Endothelial cell (in vitro differentiated cells): Measurements from ENCODE around the gene GPR162. TPM values are rescaled to one million over a fixed set of nuclear protein-coding genes. Genes with fewer than 3 reads are reported as not detected.

Experiments
- DNase-seq: peaks from one replicate; pipeline ENCODE4 v3.0.0; 2021; ENCODE audit warnings: low spot score
- H3K27ac Mint-ChIP-seq: one replicate; pipeline ENCODE4 v1.8.0; 2021; ENCODE audit warnings: mixed read lengths, inconsistent platforms; ENCODE audit not compliant: unreplicated experiment
- H3K27me3 Mint-ChIP-seq: one replicate; pipeline ENCODE4 v1.8.0; 2021; ENCODE audit warnings: mild to moderate bottlenecking, moderate library complexity, mixed read lengths, inconsistent platforms; ENCODE audit not compliant: unreplicated experiment
- H3K36me3 Mint-ChIP-seq: one replicate; pipeline ENCODE4 v1.8.0; 2021; ENCODE audit warnings: mild to moderate bottlenecking, low read depth, mixed read lengths, inconsistent platforms; ENCODE audit not compliant: unreplicated experiment
- H3K4me1 Mint-ChIP-seq: one replicate; pipeline ENCODE4 v1.8.0; 2021; ENCODE audit warnings: mild to moderate bottlenecking, mixed read lengths, inconsistent platforms; ENCODE audit not compliant: unreplicated experiment
- H3K4me3 Mint-ChIP-seq: one replicate; pipeline ENCODE4 v1.8.0; 2021; ENCODE audit warnings: mild to moderate bottlenecking, mixed read lengths, inconsistent platforms; ENCODE audit not compliant: unreplicated experiment
- H3K9me3 Mint-ChIP-seq: one replicate; pipeline ENCODE4 v1.8.0; 2021; ENCODE audit warnings: mixed read lengths, inconsistent platforms; ENCODE audit not compliant: unreplicated experiment
- CTCF ChIP-seq: fragments of 200-600 bp; sonication (generic); IDR thresholded peaks from one replicate; pipeline ENCODE4 v1.5.0; 2021; ENCODE audit warnings: antibody characterized with exemption; ENCODE audit not compliant: unreplicated experiment
- total RNA-seq: library from RNA; stranded (reverse); fragmentation: NEBNext Ultra II Directional; extraction: Animal tissue kit (Norgen Biotek cat#: 25700); gene quantifications from one replicate; pipeline ENCODE4 v1.2.1, GENCODE V29; 2021; ENCODE audit not compliant: unreplicated experiment

GPR162 gene
- total RNA-seq, 1 donor from 2014 or later = 52.7 TPM

DNA sequence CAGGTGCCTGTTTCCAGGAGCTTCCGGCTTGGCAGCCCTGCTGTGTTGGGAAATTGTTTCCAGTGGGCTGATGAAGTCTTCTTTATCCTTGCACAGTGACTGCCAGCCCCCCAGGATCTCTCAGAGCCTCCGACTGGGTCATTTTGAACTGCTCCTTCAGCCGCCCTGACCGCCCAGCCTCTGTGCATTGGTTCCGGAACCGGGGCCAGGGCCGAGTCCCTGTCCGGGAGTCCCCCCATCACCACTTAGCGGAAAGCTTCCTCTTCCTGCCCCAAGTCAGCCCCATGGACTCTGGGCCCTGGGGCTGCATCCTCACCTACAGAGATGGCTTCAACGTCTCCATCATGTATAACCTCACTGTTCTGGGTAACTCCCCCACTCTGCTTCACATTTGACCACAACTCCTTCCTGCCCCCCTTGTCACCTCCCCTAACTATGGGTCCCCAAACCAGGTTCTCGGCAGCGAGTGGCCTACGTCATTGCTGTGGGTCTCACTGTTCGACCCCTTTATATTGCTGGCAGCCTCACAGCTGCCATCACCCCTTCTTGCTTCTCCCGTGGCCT lies 47.0 kb upstream of the GPR162 start:
- Mint-ChIP-seq H3K27me3 (peaks cover 18% of the 10 kb centered on the region), H3K4me3 (peak overlapping the region; percentile 56), H3K4me1 (peaks cover 49% of the 10 kb centered on the region), H3K27ac (no peak overlapping the region), H3K9me3 (no peaks in the 10 kb centered on the region), H3K36me3 (peaks cover 59% of the 10 kb centered on the region)
- no peak for TF ChIP-seq CTCF
- no peak for DNase-seq

- H3K36me3 Mint-ChIP-seq = peaks cover 58% of the 10 kb centered on the region
- peaks cover 21% of the 10 kb centered on the region for H3K27me3 Mint-ChIP-seq
- TF ChIP-seq CTCF = no peak
- peaks cover 49% of the 10 kb centered on the region for H3K4me1 Mint-ChIP-seq
- H3K27ac Mint-ChIP-seq = peak overlapping the region; percentile 31
- H3K9me3 Mint-ChIP-seq = no peaks in the 10 kb centered on the region
- peak overlapping the region; percentile 56 for H3K4me3 Mint-ChIP-seq
- no peak for DNase-seq
Measured at GRCh38 chr12:6775185-6776174, 46.1 kb upstream of the GPR162 start.

DNA sequence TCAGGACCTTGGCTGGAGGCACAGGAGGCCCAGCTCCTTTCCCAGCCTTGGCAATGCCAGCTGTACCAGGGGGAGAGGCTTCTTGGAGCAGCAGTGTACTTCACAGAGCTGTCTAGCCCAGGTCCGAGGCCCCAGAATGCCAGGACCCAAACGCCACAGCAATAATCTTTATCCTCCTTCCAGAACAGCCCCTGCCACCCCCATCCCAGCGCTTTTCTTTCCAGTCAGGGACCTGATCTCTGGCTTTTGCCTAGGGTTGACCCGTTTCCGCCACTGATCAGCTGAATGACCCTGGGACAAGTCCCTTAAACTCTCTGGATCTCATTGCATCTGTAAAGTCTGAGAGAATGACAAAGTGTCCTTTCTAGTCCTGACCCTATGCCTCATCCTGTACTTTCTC lies 44.2 kb upstream of the GPR162 start:
- H3K27me3 Mint-ChIP-seq = peaks cover 15% of the 10 kb centered on the region

DNA sequence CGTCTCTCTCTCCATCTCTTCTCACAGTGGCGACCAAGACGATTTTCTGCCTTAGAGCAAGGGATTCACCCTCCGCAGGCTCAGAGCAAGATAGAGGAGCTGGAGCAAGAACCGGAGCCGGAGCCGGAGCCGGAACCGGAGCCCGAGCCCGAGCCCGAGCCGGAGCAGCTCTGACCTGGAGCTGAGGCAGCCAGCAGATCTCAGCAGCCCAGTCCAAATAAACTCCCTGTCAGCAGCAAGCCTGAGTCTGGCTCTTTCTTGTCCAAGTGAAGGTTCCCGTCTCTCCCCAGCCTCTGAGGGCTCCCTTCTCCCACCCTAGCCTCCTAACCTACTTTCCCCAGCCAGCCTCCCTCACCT lies 43.4 kb upstream of the GPR162 start:
- H3K4me1 Mint-ChIP-seq = peaks cover 34% of the 10 kb centered on the region
- H3K27ac Mint-ChIP-seq = no peak overlapping the region
- H3K36me3 Mint-ChIP-seq = peaks cover 43% of the 10 kb centered on the region
- peak; percentile 33 for DNase-seq
- H3K9me3 Mint-ChIP-seq = no peaks in the 10 kb centered on the region
- peak overlapping the region; percentile 14 for H3K4me3 Mint-ChIP-seq
- TF ChIP-seq CTCF = no peak
- peaks cover 15% of the 10 kb centered on the region for H3K27me3 Mint-ChIP-seq

More for the DNA sequence above, 44.2 kb upstream of the GPR162 start:
- Mint-ChIP-seq H3K9me3 (no peaks in the 10 kb centered on the region), H3K4me1 (peaks cover 35% of the 10 kb centered on the region), H3K27ac (no peak overlapping the region), H3K4me3 (no peak overlapping the region), H3K36me3 (peaks cover 44% of the 10 kb centered on the region)
- TF ChIP-seq CTCF = no peak
- DNase-seq = no peak
